Subcutaneous adipose tissue (tissue), 4 donors: Measurements from ENCODE around the gene AMBN. TPM values are rescaled to one million over a fixed set of nuclear protein-coding genes. Genes with fewer than 3 reads are reported as not detected.

Source experiments
- total RNA-seq, 4 donors: library from RNA; depleted of rRNA; stranded (reverse); fragments of >200 nt; gene quantifications; one replicate each; pipeline ENCODE4 v1.1.0, GENCODE V29; 2016
- TF ChIP-seq, protein P1 (sequence below): fragments of 450-650 bp; IDR thresholded peaks from one replicate; pipeline ENCODE4 v1.5.1; 2016; ENCODE audit warnings: low read depth, mild to moderate bottlenecking, control low read depth, antibody characterized with exemption, moderate library complexity

The AMBN gene
- total RNA-seq, 4 donors from 2014 or later, result not detected

DNA sequence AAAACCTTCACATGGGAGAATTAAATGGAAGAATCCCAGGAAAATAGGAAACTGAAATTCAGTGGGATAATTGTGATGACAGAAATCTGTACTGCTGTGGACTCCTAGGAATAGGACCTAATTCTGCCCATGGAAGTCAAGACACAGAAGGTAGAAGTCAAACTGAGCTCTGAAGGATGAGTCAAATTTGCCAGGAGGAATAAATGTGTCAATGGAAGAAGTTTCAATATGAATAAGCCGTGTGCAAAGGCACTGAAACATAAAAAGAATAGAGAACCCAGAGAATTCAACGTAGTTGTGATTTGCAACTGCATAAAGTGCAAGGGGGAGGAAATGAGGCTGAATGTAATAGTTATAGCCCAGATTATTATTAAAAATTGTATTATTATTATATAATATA lies 48.1 kb downstream of the AMBN start:
- TF ChIP-seq, protein P1, sequence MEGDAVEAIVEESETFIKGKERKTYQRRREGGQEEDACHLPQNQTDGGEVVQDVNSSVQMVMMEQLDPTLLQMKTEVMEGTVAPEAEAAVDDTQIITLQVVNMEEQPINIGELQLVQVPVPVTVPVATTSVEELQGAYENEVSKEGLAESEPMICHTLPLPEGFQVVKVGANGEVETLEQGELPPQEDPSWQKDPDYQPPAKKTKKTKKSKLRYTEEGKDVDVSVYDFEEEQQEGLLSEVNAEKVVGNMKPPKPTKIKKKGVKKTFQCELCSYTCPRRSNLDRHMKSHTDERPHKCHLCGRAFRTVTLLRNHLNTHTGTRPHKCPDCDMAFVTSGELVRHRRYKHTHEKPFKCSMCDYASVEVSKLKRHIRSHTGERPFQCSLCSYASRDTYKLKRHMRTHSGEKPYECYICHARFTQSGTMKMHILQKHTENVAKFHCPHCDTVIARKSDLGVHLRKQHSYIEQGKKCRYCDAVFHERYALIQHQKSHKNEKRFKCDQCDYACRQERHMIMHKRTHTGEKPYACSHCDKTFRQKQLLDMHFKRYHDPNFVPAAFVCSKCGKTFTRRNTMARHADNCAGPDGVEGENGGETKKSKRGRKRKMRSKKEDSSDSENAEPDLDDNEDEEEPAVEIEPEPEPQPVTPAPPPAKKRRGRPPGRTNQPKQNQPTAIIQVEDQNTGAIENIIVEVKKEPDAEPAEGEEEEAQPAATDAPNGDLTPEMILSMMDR, result no peak

DNA sequence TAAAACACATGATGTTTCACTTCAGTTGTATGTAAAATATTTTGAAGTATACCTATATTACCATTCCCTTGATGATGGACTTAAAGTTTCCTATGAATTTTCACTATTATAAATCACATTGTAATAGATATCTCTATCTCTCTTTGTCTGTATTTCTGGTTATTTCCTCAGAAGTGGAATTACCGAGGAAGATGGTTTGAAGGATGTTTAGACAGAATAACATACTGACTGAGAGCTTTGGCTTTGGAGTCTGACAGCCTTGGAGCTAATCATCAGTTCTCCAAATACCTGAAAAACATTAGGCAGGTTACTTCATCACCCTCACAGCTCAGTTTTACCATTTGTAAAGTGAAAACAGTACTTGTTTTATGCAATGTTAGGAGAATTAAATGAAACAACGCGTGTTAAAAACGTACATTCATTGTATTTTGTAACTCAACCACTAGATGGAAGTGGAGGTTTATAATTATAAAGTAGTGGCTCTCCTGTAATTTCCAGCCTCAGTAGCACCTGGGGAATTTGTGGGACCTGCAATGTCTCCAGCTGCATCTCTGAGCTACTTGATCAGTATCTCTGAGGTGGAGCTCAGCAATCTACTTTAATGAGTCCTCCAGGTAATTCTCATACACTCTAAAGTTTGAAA lies 59.9 kb downstream of the AMBN start:
- TF ChIP-seq, protein P1, result no peak

DNA sequence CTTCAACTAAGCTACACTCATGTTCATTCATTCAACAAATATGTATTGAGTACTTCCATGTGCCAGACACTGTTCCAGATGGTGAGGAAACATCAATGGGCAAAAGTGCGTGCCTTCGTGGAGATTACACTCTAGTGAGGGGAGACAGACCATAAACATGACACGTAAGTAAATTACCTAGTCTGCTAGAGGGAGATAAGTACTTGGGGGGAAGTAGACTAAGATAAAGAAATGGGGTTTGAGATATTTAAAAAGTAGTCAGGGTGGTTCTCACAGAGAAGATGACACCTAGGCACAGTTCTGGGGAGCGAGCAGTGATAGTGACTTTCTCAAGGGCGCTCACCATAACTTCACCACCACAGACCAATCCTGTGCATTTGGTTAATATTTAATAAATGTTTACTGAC lies 62.6 kb downstream of the AMBN start:
- TF ChIP-seq, protein P1, result no peak

Other genes with a start within 250 kb of the AMBN start
- not detected for gene SMR3A, start 231.5 kb upstream of the AMBN start, total RNA-seq
- gene SMR3B, start 209.1 kb upstream of the AMBN start, total RNA-seq, result not detected
- gene OPRPN, start 194.3 kb upstream of the AMBN start, total RNA-seq, result not detected
- gene MUC7, start 120.1 kb upstream of the AMBN start, total RNA-seq, result not detected
- gene AMTN, start 73.7 kb upstream of the AMBN start, total RNA-seq, result not detected
- under 1 TPM in 1 of 4 donors, not detected in 3; 0.16 TPM for gene ENAM, start 36.5 kb downstream of the AMBN start, total RNA-seq
- 10 to 100 TPM in 1 of 4 donors, 1 to 10 TPM in 2, not detected in 1; 6.6 to 23.0 (median 6.8) TPM for gene JCHAIN, start 74.3 kb downstream of the AMBN start, total RNA-seq
- 10 to 100 TPM; 12.2 to 26.1 (median 16.1) TPM for gene UTP3, start 96.3 kb downstream of the AMBN start, total RNA-seq
- gene RUFY3, start 129.7 kb downstream of the AMBN start, total RNA-seq, result 10 to 100 TPM; 47.1 to 75.3 (median 58.6) TPM
- gene GRSF1, start 247.6 kb downstream of the AMBN start, total RNA-seq, result 10 to 100 TPM; 52.2 to 71.6 (median 56.3) TPM